K562 (cell line): ENCODE measurements around the gene ATRIP. TPM values are rescaled to one million over a fixed set of nuclear protein-coding genes. Genes with fewer than 3 reads are reported as not detected.

Experiments used
- ARID4B ChIP-seq: sonication (generic); formaldehyde crosslinking; IDR thresholded peaks from 2 replicates; pipeline ENCODE4 v1.8.0; 2022; ENCODE audit warnings: mild to moderate bottlenecking, missing genetic modification reagents
- CBX1 ChIP-seq: sonication (generic); IDR thresholded peaks from 2 replicates; pipeline ENCODE4 v1.6.1; 2016; ENCODE audit warnings: antibody characterized with exemption, low read depth, mild to moderate bottlenecking
- E2F6 ChIP-seq, 2 experiments: IDR thresholded peaks; 2 replicates each; pipeline ENCODE4 v1.6.1; 2011; ENCODE audit warnings: borderline replicate concordance in 1 of 2, control low read depth in 1 of 2, low read depth in 1 of 2, low read length in 1 of 2, mild to moderate bottlenecking in 1 of 2, mixed read lengths in 1 of 2, moderate library complexity in 1 of 2; ENCODE audit not compliant: insufficient read depth in 1 of 2, insufficient read length in 1 of 2, poor library complexity in 1 of 2, severe bottlenecking in 1 of 2; ENCODE audit errors: extremely low read depth in 1 of 2
- MAX ChIP-seq: sonication (generic); formaldehyde crosslinking; IDR thresholded peaks from 2 replicates; pipeline ENCODE4 v1.9.0; 2022; ENCODE audit warnings: mild to moderate bottlenecking, missing genetic modification reagents
- NFYB ChIP-seq: IDR thresholded peaks from 2 replicates; pipeline ENCODE4 v1.6.1; 2011; ENCODE audit warnings: mild to moderate bottlenecking, moderate library complexity; ENCODE audit not compliant: insufficient read length; ENCODE audit errors: extremely low read depth
- NONO ChIP-seq, 2 experiments: fragments of 200-400 bp in 1 of 2; fragments of 450-650 bp in 1 of 2; formaldehyde crosslinking in 1 of 2; IDR thresholded peaks; 2 replicates each; pipeline ENCODE4 v1.6.1; 2017; ENCODE audit warnings: low read depth in 2 of 2, mild to moderate bottlenecking in 2 of 2, moderate library complexity in 2 of 2, low read length in 1 of 2
- PHF20 ChIP-seq: fragments of 450-650 bp; IDR thresholded peaks from 2 replicates; pipeline ENCODE4 v1.6.1; 2018; ENCODE audit not compliant: partially characterized antibody
- POLR2AphosphoS2 ChIP-seq: IDR thresholded peaks from 2 replicates; pipeline ENCODE4 v1.6.1; 2012; ENCODE audit warnings: low read length, improper control_type of control experiment
- RB1 ChIP-seq: fragments of 450-650 bp; IDR thresholded peaks from 2 replicates; pipeline ENCODE4 v1.6.1; 2017; ENCODE audit warnings: low read depth, mild to moderate bottlenecking
- RBM25 ChIP-seq: fragments of 200-400 bp; formaldehyde crosslinking; IDR thresholded peaks from 2 replicates; pipeline ENCODE4 v1.6.1; 2018; ENCODE audit warnings: low read length, low read depth, moderate library complexity; ENCODE audit not compliant: severe bottlenecking
- STAG1 ChIP-seq: sonication (generic); formaldehyde crosslinking; IDR thresholded peaks from 2 replicates; pipeline ENCODE4 v1.5.0; 2020; ENCODE audit warnings: missing genetic modification reagents, borderline replicate concordance
- TAF1 ChIP-seq: IDR thresholded peaks from 2 replicates; pipeline ENCODE4 v1.6.1; 2011; ENCODE audit warnings: mild to moderate bottlenecking, low read length, moderate library complexity; ENCODE audit not compliant: insufficient read depth, control insufficient read depth, severe bottlenecking; ENCODE audit errors: extremely low read depth
- TBP ChIP-seq: optimal IDR thresholded peaks from 2 replicates; pipeline ENCODE3; 2011; ENCODE audit warnings: low read depth, low read length, improper control_type of control experiment
- ZNF639 ChIP-seq, 2 experiments: fragments of 200-800 bp in 1 of 2; sonication (Bioruptor generic) in 1 of 2; sonication (generic) in 1 of 2; formaldehyde crosslinking in 1 of 2; IDR thresholded peaks in 1 of 2; conservative IDR thresholded peaks in 1 of 2; 2 replicates each; pipeline versions ENCODE4 v1.5.0 to v1.6.1; 2016 to 2020; ENCODE audit warnings: missing compliant biosample characterization in 1 of 2, missing genetic modification characterization in 1 of 2, missing genetic modification reagents in 1 of 2
- polyA plus RNA-seq, 8 experiments: library from polyadenylated mRNA; depleted of rRNA in 4 of 8; stranded (reverse) in 5 of 8; unstranded in 3 of 8; fragments of >200 nt; fragmentation: Nextera tagmentation in 2 of 8; fragmentation: Illumina TruSeq in 1 of 8; extraction: Ambion mirVana in 2 of 8; extraction: Trizol in 1 of 8; gene quantifications; 2 replicates each; pipeline versions ENCODE4 v1.2.1 to v1.2.3, GENCODE V29; 2011 to 2014; ENCODE audit warnings: inconsistent platforms in 1 of 8, missing spikeins in 1 of 8
- total RNA-seq, 7 experiments: library from RNA; depleted of rRNA in 6 of 7; stranded (reverse); fragments of >200 nt in 6 of 7; fragmentation: Illumina TruSeq in 2 of 7; extraction: Trizol in 2 of 7; gene quantifications; 2 replicates each; pipeline versions ENCODE4 v1.2.1 to v1.2.3, GENCODE V29; 2011 to 2021; ENCODE audit warnings: low replicate concordance in 1 of 7
- TF ChIP-seq, protein P1 (sequence below): sonication (generic); formaldehyde crosslinking; IDR thresholded peaks from 2 replicates; pipeline ENCODE4 v1.8.0; 2022; ENCODE audit warnings: missing genetic modification reagents, mild to moderate bottlenecking, moderate library complexity, borderline replicate concordance

ATRIP gene
- total and polyA plus RNA-seq, 9 of the 15 experiments (the other 6 are each of a cell fraction or from before 2014, with no cell fraction given), result 1.7 to 15.7 (median 10.5) TPM

DNA sequence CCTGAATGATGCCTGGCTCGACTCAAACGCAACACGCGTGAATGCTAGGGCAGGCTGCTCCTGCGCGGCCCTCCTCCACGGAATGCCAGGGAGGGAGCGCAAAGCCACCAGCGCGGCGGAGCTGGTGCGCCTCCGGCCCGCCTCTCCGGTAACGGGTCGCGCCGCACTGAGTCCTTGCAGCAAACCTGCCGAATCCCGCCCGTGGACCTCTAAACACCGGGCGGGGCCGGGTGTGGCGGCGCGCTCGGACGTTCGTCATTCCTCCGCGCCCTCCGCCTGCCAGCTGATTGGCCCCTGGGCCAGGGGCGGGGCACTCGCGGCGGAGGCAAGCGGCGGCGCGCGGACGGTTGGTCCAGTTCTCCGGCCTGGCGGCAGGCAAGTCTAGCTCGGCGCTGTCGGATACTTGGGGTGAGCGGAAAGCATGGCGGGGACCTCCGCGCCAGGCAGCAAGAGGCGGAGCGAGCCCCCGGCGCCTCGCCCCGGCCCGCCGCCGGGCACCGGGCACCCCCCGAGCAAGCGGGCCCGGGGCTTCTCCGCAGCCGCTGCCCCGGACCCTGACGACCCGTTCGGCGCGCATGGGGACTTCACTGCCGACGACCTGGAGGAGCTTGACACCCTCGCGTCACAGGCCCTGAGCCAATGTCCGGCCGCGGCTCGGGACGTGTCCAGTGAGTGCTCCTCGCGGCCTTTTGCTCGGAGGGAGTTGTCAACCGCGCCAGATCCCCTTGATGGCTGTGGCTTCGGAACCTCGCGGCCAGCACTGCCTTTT, at the start of gene ATRIP (continued):
- TF ChIP-seq E2F6 (IDR thresholded peaks at IDR 0.05; ENCODE audit: borderline replicate concordance in 1 of 2, extremely low read depth in 1 of 2, insufficient read depth in 1 of 2, insufficient read length in 1 of 2, low read depth in 1 of 2, low read length in 1 of 2, poor library complexity in 1 of 2, severe bottlenecking in 1 of 2) (peak; percentile 52 to 54), PHF20 (peak; percentile 89), CBX1 (peak; percentile 77), TAF1 (peak; percentile 94), RBM25 (peak; percentile 86), NFYB (peak; percentile 36), ZNF639 (CRISPR knock-in tag; conservative IDR thresholded peaks at IDR 0.05 in 1 of 2, IDR thresholded peaks at IDR 0.05 in 1 of 2) (peak in 1 of 2 experiments; percentile 74; a peak in 2 of 4 replicates), RB1 (peak; percentile 77), NONO (IDR thresholded peaks at IDR 0.05; ENCODE audit: low read depth in 2 of 2, low read length in 1 of 2) (peak; percentile 62 to 84; a peak in 3 of 4 replicates), ARID4B (CRISPR knock-in tag) (peak; percentile 94), MAX (peak; percentile 63; the same call in 1 of the 2 replicates), POLR2AphosphoS2 (no peak), STAG1 (CRISPR knock-in tag) (no peak), TBP (peak; percentile 93)
- TF ChIP-seq, protein P1, sequence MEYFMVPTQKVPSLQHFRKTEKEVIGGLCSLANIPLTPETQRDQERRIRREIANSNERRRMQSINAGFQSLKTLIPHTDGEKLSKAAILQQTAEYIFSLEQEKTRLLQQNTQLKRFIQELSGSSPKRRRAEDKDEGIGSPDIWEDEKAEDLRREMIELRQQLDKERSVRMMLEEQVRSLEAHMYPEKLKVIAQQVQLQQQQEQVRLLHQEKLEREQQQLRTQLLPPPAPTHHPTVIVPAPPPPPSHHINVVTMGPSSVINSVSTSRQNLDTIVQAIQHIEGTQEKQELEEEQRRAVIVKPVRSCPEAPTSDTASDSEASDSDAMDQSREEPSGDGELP (CRISPR knock-in tag), result peak; percentile 96
